A673 (cell line): ENCODE results near the gene DLG2.

Experiments
- EZH2 ChIP-seq: fragments of 200-600 bp; sonication (generic); IDR thresholded peaks from 2 replicates; pipeline ENCODE4 v1.6.1; 2017; ENCODE audit warnings: borderline replicate concordance, low read depth, mild to moderate bottlenecking, mixed read lengths, antibody characterized with exemption, low read length; ENCODE audit not compliant: poor library complexity, severe bottlenecking
- TF ChIP-seq, protein P1 (sequence below): fragments of 300-800, 200-600 bp; sonication (generic); conservative IDR thresholded peaks from 2 replicates; pipeline ENCODE4 v1.5.1; 2017; ENCODE audit warnings: low read depth, mild to moderate bottlenecking, antibody characterized with exemption, low read length, moderate library complexity, mixed read lengths

DNA sequence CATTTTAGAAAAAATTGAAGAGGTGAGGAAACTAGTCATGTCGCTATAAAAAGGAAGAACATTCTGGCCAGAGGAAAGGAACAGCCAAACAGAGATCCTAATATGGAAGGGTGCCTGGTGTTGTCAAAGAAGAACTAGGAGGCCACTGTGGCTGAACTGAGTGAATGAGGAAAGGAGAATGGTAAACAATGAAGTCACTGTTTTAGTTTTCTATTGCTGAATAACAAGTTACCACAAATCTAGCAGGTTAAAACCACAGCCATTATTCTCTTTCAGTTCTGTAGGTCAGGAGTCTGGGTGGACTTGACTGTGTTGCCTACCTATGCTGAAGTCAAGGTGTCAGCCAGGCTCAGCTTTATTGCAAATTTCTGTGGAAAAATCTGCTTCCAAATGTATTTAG lies 1791.7 kb downstream of the DLG2 start:
- TF ChIP-seq EZH2, result no peak
- TF ChIP-seq, protein P1, sequence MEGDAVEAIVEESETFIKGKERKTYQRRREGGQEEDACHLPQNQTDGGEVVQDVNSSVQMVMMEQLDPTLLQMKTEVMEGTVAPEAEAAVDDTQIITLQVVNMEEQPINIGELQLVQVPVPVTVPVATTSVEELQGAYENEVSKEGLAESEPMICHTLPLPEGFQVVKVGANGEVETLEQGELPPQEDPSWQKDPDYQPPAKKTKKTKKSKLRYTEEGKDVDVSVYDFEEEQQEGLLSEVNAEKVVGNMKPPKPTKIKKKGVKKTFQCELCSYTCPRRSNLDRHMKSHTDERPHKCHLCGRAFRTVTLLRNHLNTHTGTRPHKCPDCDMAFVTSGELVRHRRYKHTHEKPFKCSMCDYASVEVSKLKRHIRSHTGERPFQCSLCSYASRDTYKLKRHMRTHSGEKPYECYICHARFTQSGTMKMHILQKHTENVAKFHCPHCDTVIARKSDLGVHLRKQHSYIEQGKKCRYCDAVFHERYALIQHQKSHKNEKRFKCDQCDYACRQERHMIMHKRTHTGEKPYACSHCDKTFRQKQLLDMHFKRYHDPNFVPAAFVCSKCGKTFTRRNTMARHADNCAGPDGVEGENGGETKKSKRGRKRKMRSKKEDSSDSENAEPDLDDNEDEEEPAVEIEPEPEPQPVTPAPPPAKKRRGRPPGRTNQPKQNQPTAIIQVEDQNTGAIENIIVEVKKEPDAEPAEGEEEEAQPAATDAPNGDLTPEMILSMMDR, result no peak
